ENCODE data around the gene SLC35E1.

- TF ChIP-seq CTCF (IDR thresholded peaks at IDR 0.05; ENCODE audit: insufficient read depth, low read length), result no peak
- TF ChIP-seq GABPA (IDR thresholded peaks at IDR 0.05; ENCODE audit: low read depth), result no peak
- TF ChIP-seq POLR2AphosphoS5 (IDR thresholded peaks at IDR 0.05; ENCODE audit: low read depth), result no peak
- no peak for TF ChIP-seq REST (IDR thresholded peaks at IDR 0.05; ENCODE audit: insufficient replicate concordance, low read depth)
Measured at GRCh38 chr19:16561382-16561781, 10.8 kb downstream of the SLC35E1 start.
